ENCODE results near the gene SLC29A4.

Gene SLC29A4

DNA sequence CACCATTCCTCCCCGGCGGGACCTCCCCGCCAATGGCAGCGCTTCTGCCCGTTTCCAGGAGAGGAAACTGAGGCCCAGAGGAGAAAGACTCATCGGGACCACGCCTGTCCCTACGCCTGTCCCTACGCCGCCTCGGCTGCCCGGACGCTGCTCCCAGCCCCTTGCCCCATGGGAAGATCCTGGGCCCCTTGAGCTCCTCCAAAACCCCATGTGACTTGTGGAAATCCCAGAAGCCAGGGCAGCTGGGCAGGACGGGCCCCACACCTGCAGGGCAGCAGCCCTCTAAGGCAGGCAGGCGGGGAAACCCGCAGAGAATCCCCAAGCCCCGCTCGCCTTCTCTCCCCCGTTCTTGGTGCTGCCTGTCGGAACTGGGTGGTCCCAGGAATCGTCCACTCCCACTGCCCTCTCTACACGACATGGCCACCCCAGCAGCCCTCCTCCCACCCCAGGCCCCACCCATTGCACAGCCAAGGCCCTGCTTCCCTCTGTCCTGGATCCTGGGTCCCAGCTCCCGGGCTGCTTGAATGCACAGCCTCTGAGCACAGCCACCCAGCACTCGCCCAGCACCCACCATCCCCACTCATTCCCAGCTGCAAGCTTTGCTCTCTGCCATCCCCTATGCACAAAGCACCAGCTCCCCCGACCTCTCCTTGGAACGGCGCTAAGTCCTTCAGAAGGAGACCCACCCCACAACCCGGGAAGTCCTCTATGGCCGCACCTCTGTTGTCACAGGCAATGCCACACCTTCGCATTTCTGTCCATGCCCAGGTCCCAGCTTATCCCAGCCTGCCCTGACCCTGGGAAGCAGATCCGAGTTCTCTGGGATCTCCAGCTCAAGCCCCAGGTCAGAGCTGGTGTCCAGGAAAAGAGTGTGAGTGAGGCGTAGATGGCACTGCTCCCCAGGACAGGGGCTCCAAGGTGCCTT, 50.6 kb downstream of the SLC29A4 start:
- DNase-seq (ENCODE audit: low read depth, low spot score) = no peak
- no peak overlapping the region for H3K4me3 ChIP-seq (ENCODE audit: insufficient read length, low read depth)
- TF ChIP-seq YY1 (IDR thresholded peaks at IDR 0.05; ENCODE audit: insufficient read depth, insufficient read length) = no peak
- no peak for TF ChIP-seq SUZ12 (IDR thresholded peaks at IDR 0.05; ENCODE audit: extremely low read depth, insufficient read depth, insufficient read length)
- peaks cover 14% of the 10 kb centered on the region; the same call in 1 of the 2 replicates for H3K9me3 ChIP-seq (ENCODE audit: insufficient read depth, low read length)
- no peak overlapping the region for H3K9ac ChIP-seq (ENCODE audit: insufficient read length, low read depth)
- peaks cover 3% of the 10 kb centered on the region for H3K4me1 ChIP-seq (ENCODE audit: insufficient read depth, insufficient read length)
- no peaks in the 10 kb centered on the region for H3K27me3 ChIP-seq (ENCODE audit: insufficient read depth, insufficient read length)
- H3K36me3 ChIP-seq (ENCODE audit: insufficient read depth, insufficient read length, low read length) = peaks cover 2% of the 10 kb centered on the region

DNA sequence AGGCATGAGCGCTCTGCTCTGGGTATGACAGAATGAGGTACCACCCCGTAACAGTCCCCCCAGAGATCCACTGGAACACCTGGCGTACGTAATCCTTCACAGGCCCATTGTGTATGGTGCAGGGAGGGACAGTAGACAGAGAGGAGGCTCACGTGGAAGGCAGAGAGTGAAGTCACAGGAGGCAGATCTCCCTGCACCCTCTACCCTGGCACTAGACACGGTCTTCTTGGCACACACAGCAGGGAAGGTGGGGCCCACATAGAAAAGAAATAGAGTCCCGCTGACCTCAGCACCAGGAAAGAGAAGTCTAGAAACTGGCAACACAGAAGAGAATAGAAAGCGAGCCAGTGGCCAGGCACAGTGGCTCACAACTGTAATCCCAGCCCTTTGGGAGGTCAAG, 51.9 kb downstream of the SLC29A4 start:
- H3K36me3 ChIP-seq (ENCODE audit: insufficient read depth, insufficient read length, low read length) = peaks cover 2% of the 10 kb centered on the region
- H3K27me3 ChIP-seq (ENCODE audit: insufficient read depth, insufficient read length) = no peaks in the 10 kb centered on the region
- no peak for TF ChIP-seq ZNF274 (IDR thresholded peaks at IDR 0.05; ENCODE audit: low read depth, low read length)
- no peak for TF ChIP-seq YY1 (IDR thresholded peaks at IDR 0.05; ENCODE audit: insufficient read depth, insufficient read length)
- TF ChIP-seq SUZ12 (IDR thresholded peaks at IDR 0.05; ENCODE audit: extremely low read depth, insufficient read depth, insufficient read length) = no peak
- DNase-seq (ENCODE audit: low read depth, low spot score) = no peak
- peaks cover 14% of the 10 kb centered on the region; the same call in 1 of the 2 replicates for H3K9me3 ChIP-seq (ENCODE audit: insufficient read depth, low read length)
- H3K9ac ChIP-seq (ENCODE audit: insufficient read length, low read depth) = no peak overlapping the region
- no peak overlapping the region for H3K4me3 ChIP-seq (ENCODE audit: insufficient read length, low read depth)
- H3K4me1 ChIP-seq (ENCODE audit: insufficient read depth, insufficient read length) = peaks cover 3% of the 10 kb centered on the region

DNA sequence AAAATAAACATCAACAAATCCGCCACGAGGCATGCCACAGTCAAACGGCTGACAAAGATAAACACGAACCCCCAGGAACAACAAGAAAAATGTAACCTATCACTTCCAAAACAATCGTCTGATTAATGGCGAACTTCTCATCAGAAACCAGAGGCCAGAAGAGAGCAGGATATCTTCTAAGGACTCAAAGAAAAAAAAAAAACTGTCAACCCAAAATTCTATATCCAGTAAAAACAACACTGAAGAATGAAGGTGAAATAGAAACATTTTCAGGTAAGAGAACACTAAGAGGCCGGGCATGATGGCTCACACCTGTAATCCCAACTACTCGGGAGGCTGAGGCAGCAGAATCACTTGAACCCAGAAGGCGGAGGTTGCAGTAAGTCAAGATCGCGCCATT, 54.3 kb downstream of the SLC29A4 start:
- no peaks in the 10 kb centered on the region for H3K27me3 ChIP-seq (ENCODE audit: insufficient read depth, insufficient read length)
- no peak for TF ChIP-seq ZNF274 (IDR thresholded peaks at IDR 0.05; ENCODE audit: low read depth, low read length)
- no peak for TF ChIP-seq SUZ12 (IDR thresholded peaks at IDR 0.05; ENCODE audit: extremely low read depth, insufficient read depth, insufficient read length)
- TF ChIP-seq YY1 (IDR thresholded peaks at IDR 0.05; ENCODE audit: insufficient read depth, insufficient read length) = no peak
- H3K4me3 ChIP-seq (ENCODE audit: insufficient read length, low read depth) = no peak overlapping the region
- H3K4me1 ChIP-seq (ENCODE audit: insufficient read depth, insufficient read length) = peaks cover 3% of the 10 kb centered on the region
- H3K36me3 ChIP-seq (ENCODE audit: insufficient read depth, insufficient read length, low read length) = peaks cover 4% of the 10 kb centered on the region
- H3K9ac ChIP-seq (ENCODE audit: insufficient read length, low read depth) = no peak overlapping the region
- peaks cover 17% of the 10 kb centered on the region; the same call in 1 of the 2 replicates for H3K9me3 ChIP-seq (ENCODE audit: insufficient read depth, low read length)
- DNase-seq (ENCODE audit: low read depth, low spot score) = no peak

DNA sequence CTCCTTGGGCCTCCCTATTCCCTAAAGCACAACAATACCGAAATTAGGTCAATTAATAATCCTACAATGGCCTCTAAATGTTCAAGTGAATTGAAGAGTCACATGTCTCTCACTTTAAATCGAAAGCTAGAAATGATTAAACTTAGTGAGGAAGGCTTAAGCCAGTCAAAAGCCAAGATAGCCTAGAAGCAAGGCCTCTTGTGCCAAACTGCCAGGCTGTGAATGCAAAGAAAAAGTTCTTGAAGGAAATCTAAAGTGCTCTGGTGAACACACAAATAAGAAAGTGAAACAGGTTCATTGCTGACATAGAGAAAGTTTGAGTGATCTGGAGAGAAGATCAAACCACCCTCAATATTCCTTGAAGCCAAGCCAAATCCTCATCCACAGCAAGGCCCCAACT, 57.2 kb downstream of the SLC29A4 start:
- no peak overlapping the region for H3K4me3 ChIP-seq (ENCODE audit: insufficient read length, low read depth)
- H3K9ac ChIP-seq (ENCODE audit: insufficient read length, low read depth) = no peak overlapping the region
- H3K36me3 ChIP-seq (ENCODE audit: insufficient read depth, insufficient read length, low read length) = peaks cover 12% of the 10 kb centered on the region
- no peak for DNase-seq (ENCODE audit: low read depth, low spot score)
- H3K27me3 ChIP-seq (ENCODE audit: insufficient read depth, insufficient read length) = no peaks in the 10 kb centered on the region
- no peaks in the 10 kb centered on the region for H3K4me1 ChIP-seq (ENCODE audit: insufficient read depth, insufficient read length)
- H3K9me3 ChIP-seq (ENCODE audit: insufficient read depth, low read length) = peaks cover 31% of the 10 kb centered on the region; the same call in 1 of the 2 replicates
- TF ChIP-seq YY1 (IDR thresholded peaks at IDR 0.05; ENCODE audit: insufficient read depth, insufficient read length) (no peak), ZNF274 (IDR thresholded peaks at IDR 0.05; ENCODE audit: low read depth, low read length) (no peak), SUZ12 (IDR thresholded peaks at IDR 0.05; ENCODE audit: extremely low read depth, insufficient read depth, insufficient read length) (no peak)

DNA sequence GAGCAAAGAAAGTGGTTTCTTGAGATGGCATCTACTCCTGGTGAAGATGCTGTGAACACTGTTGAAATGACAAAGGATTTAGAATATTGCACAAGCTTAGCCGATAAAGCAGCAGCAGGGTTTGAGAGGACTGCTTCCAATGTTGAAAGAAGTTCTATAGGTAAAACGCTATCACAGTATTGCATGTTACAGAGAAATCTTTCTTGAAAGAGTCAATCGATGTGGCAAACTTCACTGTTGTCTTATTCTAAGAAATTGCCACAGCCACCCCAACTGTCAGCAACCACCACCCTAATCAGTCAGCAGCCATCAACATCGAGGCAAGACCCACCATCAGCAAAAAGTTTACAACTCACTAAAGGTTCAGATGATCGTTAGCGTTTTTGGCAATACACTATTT, 59.9 kb downstream of the SLC29A4 start:
- Histone ChIP-seq H3K27me3 (ENCODE audit: insufficient read depth, insufficient read length) (no peaks in the 10 kb centered on the region), H3K4me3 (ENCODE audit: insufficient read length, low read depth) (no peak overlapping the region), H3K36me3 (ENCODE audit: insufficient read depth, insufficient read length, low read length) (peaks cover 12% of the 10 kb centered on the region), H3K9ac (ENCODE audit: insufficient read length, low read depth) (no peak overlapping the region), H3K4me1 (ENCODE audit: insufficient read depth, insufficient read length) (peaks cover 3% of the 10 kb centered on the region), H3K9me3 (ENCODE audit: insufficient read depth, low read length) (peaks cover 17% of the 10 kb centered on the region; the same call in 1 of the 2 replicates)
- DNase-seq (ENCODE audit: low read depth, low spot score) = no peak
- TF ChIP-seq ZNF274 (IDR thresholded peaks at IDR 0.05; ENCODE audit: low read depth, low read length) = no peak
- TF ChIP-seq YY1 (IDR thresholded peaks at IDR 0.05; ENCODE audit: insufficient read depth, insufficient read length) = no peak
- TF ChIP-seq SUZ12 (IDR thresholded peaks at IDR 0.05; ENCODE audit: extremely low read depth, insufficient read depth, insufficient read length) = no peak

DNA sequence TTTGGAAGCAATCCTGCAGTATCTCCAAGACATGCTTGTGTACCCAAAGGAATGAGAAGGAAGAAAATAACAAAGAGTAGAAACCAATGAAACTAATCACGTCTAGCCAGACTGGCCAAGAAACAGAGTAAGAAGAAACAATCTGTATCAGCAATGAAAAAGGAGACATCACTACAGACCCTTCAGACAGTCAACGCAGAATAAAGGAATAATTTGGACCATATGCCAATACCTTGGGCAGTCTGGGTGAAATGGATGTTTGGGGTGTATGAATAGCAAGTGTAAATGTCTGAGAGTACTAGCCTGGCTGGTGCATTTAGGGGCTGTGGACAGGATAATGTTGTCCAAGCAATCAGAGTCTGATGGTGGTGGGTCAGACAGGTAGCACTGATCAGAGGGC, 61.1 kb downstream of the SLC29A4 start:
- H3K9me3 ChIP-seq (ENCODE audit: insufficient read depth, low read length) = peaks cover 17% of the 10 kb centered on the region; the same call in 1 of the 2 replicates
- TF ChIP-seq SUZ12 (IDR thresholded peaks at IDR 0.05; ENCODE audit: extremely low read depth, insufficient read depth, insufficient read length) (no peak), ZNF274 (IDR thresholded peaks at IDR 0.05; ENCODE audit: low read depth, low read length) (no peak), YY1 (IDR thresholded peaks at IDR 0.05; ENCODE audit: insufficient read depth, insufficient read length) (no peak)
- H3K36me3 ChIP-seq (ENCODE audit: insufficient read depth, insufficient read length, low read length) = peaks cover 12% of the 10 kb centered on the region
- no peak overlapping the region for H3K4me3 ChIP-seq (ENCODE audit: insufficient read length, low read depth)
- H3K9ac ChIP-seq (ENCODE audit: insufficient read length, low read depth) = no peak overlapping the region
- H3K4me1 ChIP-seq (ENCODE audit: insufficient read depth, insufficient read length) = peaks cover 12% of the 10 kb centered on the region
- no peaks in the 10 kb centered on the region for H3K27me3 ChIP-seq (ENCODE audit: insufficient read depth, insufficient read length)
- DNase-seq (ENCODE audit: low read depth, low spot score) = no peak

DNA sequence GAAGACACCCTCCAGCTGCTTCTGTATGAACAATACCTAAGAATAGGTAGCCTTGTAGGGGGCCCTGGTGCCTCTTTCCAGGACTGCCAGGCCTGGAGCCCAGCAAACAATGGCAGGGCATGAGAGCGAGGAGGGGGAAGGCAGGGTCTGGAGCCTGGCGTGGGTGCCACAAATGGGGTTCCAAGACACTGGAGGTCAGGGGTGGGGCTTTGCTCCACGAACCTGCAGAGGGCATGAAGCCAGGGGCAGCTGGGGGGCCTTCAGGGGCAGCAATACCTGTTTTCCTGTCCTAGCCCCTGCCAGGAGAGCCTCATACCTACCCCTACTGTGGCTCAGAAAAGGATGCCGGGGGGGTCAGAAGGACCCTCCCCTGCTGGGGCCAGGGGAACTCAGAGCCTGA, 61.6 kb downstream of the SLC29A4 start:
- Histone ChIP-seq H3K9ac (ENCODE audit: insufficient read length, low read depth) (no peak overlapping the region), H3K9me3 (ENCODE audit: insufficient read depth, low read length) (peaks cover 17% of the 10 kb centered on the region; the same call in 1 of the 2 replicates), H3K27me3 (ENCODE audit: insufficient read depth, insufficient read length) (no peaks in the 10 kb centered on the region), H3K4me3 (ENCODE audit: insufficient read length, low read depth) (no peak overlapping the region), H3K4me1 (ENCODE audit: insufficient read depth, insufficient read length) (peaks cover 16% of the 10 kb centered on the region), H3K36me3 (ENCODE audit: insufficient read depth, insufficient read length, low read length) (peaks cover 12% of the 10 kb centered on the region)
- TF ChIP-seq ZNF274 (IDR thresholded peaks at IDR 0.05; ENCODE audit: low read depth, low read length) (no peak), YY1 (IDR thresholded peaks at IDR 0.05; ENCODE audit: insufficient read depth, insufficient read length) (no peak), SUZ12 (IDR thresholded peaks at IDR 0.05; ENCODE audit: extremely low read depth, insufficient read depth, insufficient read length) (no peak)
- DNase-seq (ENCODE audit: low read depth, low spot score) = no peak
